Activated B cell treated with CpG ODN at 0.5 μM for 24 hours (primary cell): ENCODE measurements around the gene WDR59. TPM values are rescaled to one million over a fixed set of nuclear protein-coding genes. Genes with fewer than 3 reads are reported as not detected.

Experiments
- ATAC-seq: fragments of 200-7000 bp; cut with Tn5 transposase; one replicate; pipeline ENCODE4 v1.10.0; 2021; ENCODE audit warnings: low read depth, mild to moderate bottlenecking, moderate library complexity
- CTCF ChIA-PET: fragments of 350-600 bp; sonication (Branson Sonifier 250); formaldehyde crosslinking; loops from one replicate; lab custom pipeline; 2021; ENCODE audit warnings: antibody characterized with exemption; lab: Charles Lee
- POLR2A ChIA-PET: fragments of 350-600 bp; sonication (Branson Sonifier 250); formaldehyde crosslinking; loops from one replicate; lab custom pipeline; 2021; ENCODE audit warnings: antibody characterized with exemption; lab: Charles Lee
- DNase-seq: peaks from one replicate; pipeline ENCODE4 v3.0.0; 2022
- H3K27ac Mint-ChIP-seq: one replicate; pipeline ENCODE4 v1.8.0; 2020; ENCODE audit warnings: mixed read lengths
- H3K27me3 Mint-ChIP-seq: one replicate; pipeline ENCODE4 v1.8.0; 2021; ENCODE audit warnings: mixed read lengths
- H3K36me3 Mint-ChIP-seq: one replicate; pipeline ENCODE4 v1.8.0; 2021; ENCODE audit warnings: low read depth, mixed read lengths
- H3K4me1 Mint-ChIP-seq: one replicate; pipeline ENCODE4 v1.8.0; 2021; ENCODE audit warnings: mixed read lengths
- H3K4me3 Mint-ChIP-seq: one replicate; pipeline ENCODE4 v1.8.0; 2020; ENCODE audit warnings: mild to moderate bottlenecking, mixed read lengths
- H3K9me3 Mint-ChIP-seq: one replicate; pipeline ENCODE4 v1.8.0; 2020; ENCODE audit warnings: mixed read lengths
- intact Hi-C: fragments of 100-400 bp; cut with micrococcal nuclease; formaldehyde crosslinking; loops from one replicate; pipeline ENCODE4 v1.15.1; 2024
- total RNA-seq: library from RNA; stranded (reverse); gene quantifications from 2 replicates; pipeline ENCODE4 v1.2.3, GENCODE V29; 2022
- TF ChIP-seq, protein P1 (sequence below): fragments of 200-600 bp; IDR thresholded peaks from one replicate; pipeline ENCODE4 v1.8.0; 2022; ENCODE audit warnings: antibody characterized with exemption, mild to moderate bottlenecking

The WDR59 gene
- total RNA-seq, 1 donor from 2014 or later: 93.3 TPM

DNA sequence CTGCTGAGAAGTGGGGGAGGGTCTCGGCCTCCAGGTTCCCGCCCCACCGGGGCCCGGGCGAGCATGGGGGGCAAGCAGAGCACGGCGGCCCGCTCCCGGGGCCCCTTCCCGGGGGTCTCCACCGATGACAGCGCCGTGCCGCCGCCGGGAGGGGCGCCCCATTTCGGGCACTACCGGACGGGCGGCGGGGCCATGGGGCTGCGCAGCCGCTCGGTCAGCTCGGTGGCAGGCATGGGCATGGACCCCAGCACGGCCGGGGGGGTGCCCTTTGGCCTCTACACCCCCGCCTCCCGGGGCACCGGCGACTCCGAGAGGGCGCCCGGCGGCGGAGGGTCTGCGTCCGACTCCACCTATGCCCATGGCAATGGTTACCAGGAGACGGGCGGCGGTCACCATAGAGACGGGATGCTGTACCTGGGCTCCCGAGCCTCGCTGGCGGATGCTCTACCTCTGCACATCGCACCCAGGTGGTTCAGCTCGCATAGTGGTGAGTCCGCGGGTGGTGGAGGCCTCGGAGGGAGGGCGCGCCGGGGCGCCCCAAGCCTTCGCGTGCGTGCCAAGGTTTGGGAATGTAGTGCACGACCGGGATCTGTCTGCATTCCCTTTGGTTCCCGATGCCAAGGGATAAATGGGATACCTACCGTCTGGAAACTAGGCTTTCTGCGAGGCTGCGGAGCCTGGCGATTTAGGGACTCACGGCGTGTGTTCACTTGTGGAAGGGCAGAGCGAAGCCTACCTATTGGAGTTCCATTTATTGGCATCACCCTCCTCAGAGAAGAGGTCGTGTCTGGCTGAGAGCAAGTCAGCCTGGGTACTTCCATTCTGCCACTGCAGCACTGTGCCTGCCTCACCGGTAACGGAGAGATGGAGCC, 14.9 kb upstream of the WDR59 start:
- ATAC-seq: peak; percentile 19
- intact Hi-C loops: loop anchor here (1.0 to 10.0 kb wide), 4 partner anchors 12 to 465 kb away; partner anchors contain the start of gene TMEM170A
- TF ChIP-seq, protein P1, sequence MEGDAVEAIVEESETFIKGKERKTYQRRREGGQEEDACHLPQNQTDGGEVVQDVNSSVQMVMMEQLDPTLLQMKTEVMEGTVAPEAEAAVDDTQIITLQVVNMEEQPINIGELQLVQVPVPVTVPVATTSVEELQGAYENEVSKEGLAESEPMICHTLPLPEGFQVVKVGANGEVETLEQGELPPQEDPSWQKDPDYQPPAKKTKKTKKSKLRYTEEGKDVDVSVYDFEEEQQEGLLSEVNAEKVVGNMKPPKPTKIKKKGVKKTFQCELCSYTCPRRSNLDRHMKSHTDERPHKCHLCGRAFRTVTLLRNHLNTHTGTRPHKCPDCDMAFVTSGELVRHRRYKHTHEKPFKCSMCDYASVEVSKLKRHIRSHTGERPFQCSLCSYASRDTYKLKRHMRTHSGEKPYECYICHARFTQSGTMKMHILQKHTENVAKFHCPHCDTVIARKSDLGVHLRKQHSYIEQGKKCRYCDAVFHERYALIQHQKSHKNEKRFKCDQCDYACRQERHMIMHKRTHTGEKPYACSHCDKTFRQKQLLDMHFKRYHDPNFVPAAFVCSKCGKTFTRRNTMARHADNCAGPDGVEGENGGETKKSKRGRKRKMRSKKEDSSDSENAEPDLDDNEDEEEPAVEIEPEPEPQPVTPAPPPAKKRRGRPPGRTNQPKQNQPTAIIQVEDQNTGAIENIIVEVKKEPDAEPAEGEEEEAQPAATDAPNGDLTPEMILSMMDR: no peak
- Mint-ChIP-seq H3K9me3 (no peaks in the 10 kb centered on the region), H3K27me3 (peaks cover 34% of the 10 kb centered on the region), H3K4me3 (peak overlapping the region; percentile 78), H3K27ac (no peak overlapping the region), H3K4me1 (peaks cover 18% of the 10 kb centered on the region), H3K36me3 (no peaks in the 10 kb centered on the region)
- peak; percentile 31 for DNase-seq
- POLR2A ChIA-PET: interaction anchor here (0.6 to 2.6 kb wide), 3 partner anchors 13 to 111 kb away, joined by 3 to 25 read pairs (median 3); partner anchors contain the start of gene WDR59
- CTCF ChIA-PET: interaction anchor here (1.4 to 3.2 kb wide), 7 partner anchors 8 to 113 kb away, joined by 4 to 81 read pairs (median 9); partner anchors contain the start of gene WDR59

DNA sequence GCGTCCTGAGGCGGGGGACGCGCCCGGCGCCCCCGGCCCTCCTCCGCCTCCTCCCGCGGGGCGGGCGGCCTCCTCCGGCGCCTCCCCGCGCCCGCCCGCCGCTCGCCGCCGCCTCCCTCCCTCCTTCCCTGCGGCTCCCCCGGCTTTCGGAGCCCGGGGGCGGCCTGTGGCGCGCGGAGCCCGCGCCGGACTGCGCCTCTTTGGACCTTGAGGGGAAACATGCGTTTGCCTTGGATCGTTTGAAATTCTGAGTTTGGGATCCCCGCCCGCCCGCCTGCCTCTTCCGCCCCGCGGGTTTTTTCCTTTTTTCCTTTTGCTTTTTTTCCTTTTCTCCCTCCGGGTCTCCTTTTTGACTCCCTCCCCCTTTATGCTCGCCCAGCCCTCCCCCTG, 14.3 kb upstream of the WDR59 start:
- Mint-ChIP-seq H3K36me3 (no peaks in the 10 kb centered on the region), H3K27me3 (peaks cover 34% of the 10 kb centered on the region), H3K4me1 (peaks cover 18% of the 10 kb centered on the region), H3K9me3 (no peaks in the 10 kb centered on the region), H3K27ac (no peak overlapping the region), H3K4me3 (peak overlapping the region; percentile 78)
- POLR2A ChIA-PET: interaction anchor here (0.6 to 2.6 kb wide), 4 partner anchors 12 to 111 kb away, joined by 3 to 25 read pairs (median 4); partner anchors contain the start of gene WDR59
- ATAC-seq (peak; percentile 26), DNase-seq (peak; percentile 45)
- TF ChIP-seq, protein P1: no peak
- CTCF ChIA-PET: interaction anchor here (1.2 to 3.2 kb wide), 8 partner anchors 9 to 114 kb away, joined by 3 to 81 read pairs (median 8); partner anchors contain the start of gene WDR59
- intact Hi-C loops: loop anchor here (2.0 to 10.0 kb wide), 3 partner anchors 76 to 466 kb away; partner anchors contain the start of gene TMEM170A

DNA sequence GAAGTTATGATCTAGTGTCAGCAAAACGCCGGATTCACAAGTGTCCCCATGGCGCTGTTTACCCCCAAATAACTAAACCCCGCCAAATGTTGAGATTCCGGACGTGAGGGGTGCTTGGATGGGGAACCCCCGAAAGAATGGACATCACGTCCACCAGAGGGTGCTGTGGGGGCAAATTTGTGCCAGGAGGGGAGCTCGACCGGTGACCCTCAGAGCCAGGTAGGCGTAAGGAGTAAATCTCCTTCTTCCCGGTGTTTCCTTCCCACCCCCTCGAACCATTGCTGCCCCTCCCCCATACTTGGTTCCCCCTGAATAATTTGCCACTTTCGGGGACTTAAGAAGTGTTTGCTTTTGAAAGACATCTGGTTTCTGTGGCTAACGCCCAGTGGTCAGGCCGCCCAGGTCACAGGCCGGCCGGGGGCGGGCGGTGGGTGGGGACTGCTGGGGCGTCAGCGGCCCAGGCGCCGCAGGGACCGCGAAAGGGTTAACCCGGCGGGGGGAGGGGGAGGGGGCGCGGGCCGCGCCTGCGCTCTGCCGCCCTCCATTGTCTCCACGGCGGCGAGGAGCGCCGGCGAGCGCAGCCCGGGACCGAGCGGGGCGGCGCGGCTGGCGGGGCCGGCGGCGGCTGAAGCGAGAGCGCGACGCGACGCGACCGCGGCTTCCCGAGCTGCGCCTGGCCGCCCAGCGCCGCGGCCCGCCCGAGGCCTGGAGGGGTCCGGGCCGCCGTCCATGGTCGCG, 13.7 kb upstream of the WDR59 start, which contains the start of gene ZNRF1:
Gene ZNRF1 (plus strand): TSS at position 544 of the 738 bp plus-strand sequence. CDS start 648 bp downstream, outside the sequence.
- TF ChIP-seq, protein P1: peak; percentile 22
- CTCF ChIA-PET: interaction anchor here (0.6 to 3.2 kb wide), 13 partner anchors 9 to 494 kb away, joined by 3 to 81 read pairs (median 4); partner anchors contain the start of genes LDHD and WDR59
- Mint-ChIP-seq H3K4me3 (peak within 1 kb of the TSS; percentile 85), H3K27me3 (peaks cover 39% of the 10 kb centered on the region), H3K36me3 (no peaks in the 10 kb centered on the region), H3K9me3 (no peaks in the 10 kb centered on the region), H3K4me1 (peaks cover 18% of the 10 kb centered on the region), H3K27ac (peak within 1 kb of the TSS; percentile 59)
- POLR2A ChIA-PET: interaction anchor here (0.9 to 2.6 kb wide), 4 partner anchors 12 to 112 kb away, joined by 4 to 25 read pairs (median 4); partner anchors contain the start of gene WDR59
- peak; percentile 58 for DNase-seq
- intact Hi-C loops: loop anchor here (1.0 to 10.0 kb wide), 6 partner anchors 13 to 466 kb away; partner anchors contain the start of genes TMEM170A and WDR59
- ATAC-seq: peak; percentile 84

DNA sequence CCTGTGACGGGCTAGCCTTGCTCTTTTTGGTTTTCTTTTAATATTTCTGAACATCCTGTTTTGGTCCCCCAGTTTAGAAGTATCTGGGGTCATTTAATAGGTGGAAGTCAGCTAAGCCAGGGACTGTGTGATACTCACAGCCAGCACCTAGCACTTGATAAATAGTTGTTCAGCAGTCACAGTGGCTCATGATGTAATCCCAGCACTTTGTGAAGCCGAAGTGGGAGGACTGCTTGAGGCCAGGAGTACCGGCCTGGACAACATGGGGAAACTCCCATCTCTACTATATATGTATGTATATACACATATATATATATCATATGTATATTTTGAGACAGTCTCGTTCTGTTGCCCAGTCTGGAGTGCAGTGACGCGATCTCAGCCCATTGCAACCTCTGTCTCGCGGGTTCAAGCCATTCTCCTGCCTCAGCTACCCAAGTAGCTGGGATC, 12.1 kb upstream of the WDR59 start:
- POLR2A ChIA-PET: interaction anchor here (0.9 kb wide), 1 partner anchor 114 kb away, joined by 3 read pairs; no protein-coding TSS in a partner anchor
- H3K27ac Mint-ChIP-seq: no peak overlapping the region
- CTCF ChIA-PET: interaction anchor here (0.6 to 3.2 kb wide), 3 partner anchors 61 to 115 kb away, joined by 3 to 81 read pairs (median 7); no protein-coding TSS in a partner anchor
- peaks cover 18% of the 10 kb centered on the region for H3K4me1 Mint-ChIP-seq
- H3K4me3 Mint-ChIP-seq: no peak overlapping the region
- ATAC-seq (no peak), DNase-seq (no peak)
- peaks cover 30% of the 10 kb centered on the region for H3K27me3 Mint-ChIP-seq
- TF ChIP-seq, protein P1: no peak
- no peaks in the 10 kb centered on the region for H3K9me3 Mint-ChIP-seq
- H3K36me3 Mint-ChIP-seq: no peaks in the 10 kb centered on the region
- intact Hi-C loops: loop anchor here (10.0 kb wide), 1 partner anchor 468 kb away; the partner anchor contains the start of gene TMEM170A
